Panc1 (cell line): ENCODE measurements around the gene XKR8. TPM values are rescaled to one million over a fixed set of nuclear protein-coding genes. Genes with fewer than 3 reads are reported as not detected.

ENCODE experiments used
- ATAC-seq: fragments of 200-7000 bp; cut with Tn5 transposase; 2 replicates; pipeline ENCODE4 v1.9.1; 2020; ENCODE audit warnings: mild to moderate bottlenecking, moderate library complexity
- BruUV-seq: library from RNA; stranded (reverse); fragments of 400-500 nt; replicated peaks from 2 replicates; lab custom pipeline; 2021; lab: Mats Ljungman, UMichigan
- CTCF ChIA-PET: fragments of 300-600 bp; sonication (Branson Sonifier 250); formaldehyde crosslinking; loops from one replicate; lab custom pipeline; 2022; ENCODE audit warnings: antibody characterized with exemption; lab: Charles Lee
- POLR2A ChIA-PET: fragments of 300-600 bp; sonication (Branson Sonifier 250); formaldehyde crosslinking; loops from one replicate; lab custom pipeline; 2022; ENCODE audit warnings: antibody characterized with exemption; lab: Charles Lee
- DNase-seq: peaks from one replicate; pipeline ENCODE4 v3.0.0-alpha.2; 2010; ENCODE audit warnings: low read depth, low spot score
- H3K27ac ChIP-seq: 2 replicates; pipeline ENCODE4 v1.5.1; 2011; ENCODE audit warnings: mild to moderate bottlenecking, low read length, inconsistent platforms
- H3K27me3 ChIP-seq: fragments of 200-500 bp; sonication (Bioruptor generic); 2 replicates; pipeline ENCODE4 v1.6.0; 2014; ENCODE audit warnings: low read length, inconsistent platforms; ENCODE audit not compliant: control insufficient read depth, insufficient read depth
- H3K36me3 ChIP-seq: fragments of 200-500 bp; sonication (Bioruptor generic); 2 replicates; pipeline ENCODE4 v1.5.1; 2014; ENCODE audit warnings: inconsistent platforms, mild to moderate bottlenecking, low read length, moderate library complexity; ENCODE audit not compliant: control insufficient read depth, insufficient read depth
- H3K4me1 ChIP-seq: 2 replicates; pipeline ENCODE4 v1.5.1; 2011; ENCODE audit warnings: inconsistent platforms, mild to moderate bottlenecking, low read length, moderate library complexity; ENCODE audit not compliant: control insufficient read depth, insufficient read depth
- H3K4me3 ChIP-seq, 2 experiments: 2 replicates each; pipeline ENCODE4 v1.5.1; 2011 to 2012; ENCODE audit warnings: low read depth in 2 of 2, low read length in 2 of 2, mild to moderate bottlenecking in 2 of 2, inconsistent platforms in 1 of 2, moderate library complexity in 1 of 2
- H3K9me3 ChIP-seq: fragments of 200-500 bp; sonication (Bioruptor generic); 2 replicates; pipeline ENCODE4 v1.5.1; 2014; ENCODE audit warnings: low read depth, mild to moderate bottlenecking, inconsistent platforms, low read length, moderate library complexity; ENCODE audit not compliant: control insufficient read depth, insufficient read depth
- CTCF ChIP-seq: fragments of 450-650 bp; IDR thresholded peaks from 2 replicates; pipeline ENCODE4 v1.5.1; 2017; ENCODE audit warnings: mild to moderate bottlenecking
- POLR2AphosphoS5 ChIP-seq: IDR thresholded peaks from 2 replicates; pipeline ENCODE4 v1.6.1; 2012; ENCODE audit warnings: mild to moderate bottlenecking, low read depth, low read length, moderate library complexity
- SIN3A ChIP-seq: IDR thresholded peaks from 2 replicates; pipeline ENCODE4 v1.6.1; 2012; ENCODE audit warnings: low read depth, mild to moderate bottlenecking, low read length, moderate library complexity, borderline replicate concordance; ENCODE audit not compliant: insufficient read depth
- TCF7L2 ChIP-seq: IDR thresholded peaks from 2 replicates; pipeline ENCODE4 v1.6.1; 2011; ENCODE audit warnings: mild to moderate bottlenecking, low read depth, low read length, inconsistent platforms
- in situ Hi-C: cut with HindIII; loops from 2 replicates; pipeline ENCODE4 v1.10.0; 2016; ENCODE audit warnings: low sequenced_read_pairs, low pct_unique_long_range_greater_than_20kb
- intact Hi-C: fragments of 100-400 bp; cut with micrococcal nuclease; formaldehyde crosslinking; loops from one replicate; pipeline ENCODE4 v1.10.0; 2022; ENCODE audit not compliant: unreplicated experiment
- total RNA-seq: library from RNA; stranded (reverse); gene quantifications from one replicate; pipeline ENCODE4 v1.2.1, GENCODE V29; 2021; ENCODE audit not compliant: unreplicated experiment
- TF ChIP-seq, protein P1 (sequence below), 2 experiments: IDR thresholded peaks; 2 replicates each; pipeline ENCODE4 v1.6.1; 2011 to 2012; ENCODE audit warnings: low read depth in 2 of 2, control low read depth in 1 of 2, low read length in 1 of 2, mild to moderate bottlenecking in 1 of 2, moderate library complexity in 1 of 2; ENCODE audit not compliant: insufficient read depth in 1 of 2

The XKR8 gene
- total RNA-seq, 1 experiment from 2014 or later: 10.6 TPM

- H3K4me3 ChIP-seq: no peak overlapping the region
- POLR2A ChIA-PET: no interaction called here
- H3K27me3 ChIP-seq: no peaks in the 10 kb centered on the region
- intact Hi-C loops (no loop called here), in situ Hi-C loops (no loop called here)
- BruUV-seq: no TSS peak
- no peaks in the 10 kb centered on the region for H3K9me3 ChIP-seq
- CTCF ChIA-PET: no interaction called here
- no peak for DNase-seq
- no peak for TF ChIP-seq TCF7L2
- TF ChIP-seq, protein P1, sequence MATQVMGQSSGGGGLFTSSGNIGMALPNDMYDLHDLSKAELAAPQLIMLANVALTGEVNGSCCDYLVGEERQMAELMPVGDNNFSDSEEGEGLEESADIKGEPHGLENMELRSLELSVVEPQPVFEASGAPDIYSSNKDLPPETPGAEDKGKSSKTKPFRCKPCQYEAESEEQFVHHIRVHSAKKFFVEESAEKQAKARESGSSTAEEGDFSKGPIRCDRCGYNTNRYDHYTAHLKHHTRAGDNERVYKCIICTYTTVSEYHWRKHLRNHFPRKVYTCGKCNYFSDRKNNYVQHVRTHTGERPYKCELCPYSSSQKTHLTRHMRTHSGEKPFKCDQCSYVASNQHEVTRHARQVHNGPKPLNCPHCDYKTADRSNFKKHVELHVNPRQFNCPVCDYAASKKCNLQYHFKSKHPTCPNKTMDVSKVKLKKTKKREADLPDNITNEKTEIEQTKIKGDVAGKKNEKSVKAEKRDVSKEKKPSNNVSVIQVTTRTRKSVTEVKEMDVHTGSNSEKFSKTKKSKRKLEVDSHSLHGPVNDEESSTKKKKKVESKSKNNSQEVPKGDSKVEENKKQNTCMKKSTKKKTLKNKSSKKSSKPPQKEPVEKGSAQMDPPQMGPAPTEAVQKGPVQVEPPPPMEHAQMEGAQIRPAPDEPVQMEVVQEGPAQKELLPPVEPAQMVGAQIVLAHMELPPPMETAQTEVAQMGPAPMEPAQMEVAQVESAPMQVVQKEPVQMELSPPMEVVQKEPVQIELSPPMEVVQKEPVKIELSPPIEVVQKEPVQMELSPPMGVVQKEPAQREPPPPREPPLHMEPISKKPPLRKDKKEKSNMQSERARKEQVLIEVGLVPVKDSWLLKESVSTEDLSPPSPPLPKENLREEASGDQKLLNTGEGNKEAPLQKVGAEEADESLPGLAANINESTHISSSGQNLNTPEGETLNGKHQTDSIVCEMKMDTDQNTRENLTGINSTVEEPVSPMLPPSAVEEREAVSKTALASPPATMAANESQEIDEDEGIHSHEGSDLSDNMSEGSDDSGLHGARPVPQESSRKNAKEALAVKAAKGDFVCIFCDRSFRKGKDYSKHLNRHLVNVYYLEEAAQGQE (IDR thresholded peaks at IDR 0.05; ENCODE audit: insufficient read depth in 1 of 2, low read depth in 2 of 2, low read length in 1 of 2): no peak
- TF ChIP-seq CTCF: no peak
- TF ChIP-seq POLR2AphosphoS5: no peak
- TF ChIP-seq SIN3A: no peak
- H3K4me1 ChIP-seq: peaks cover 22% of the 10 kb centered on the region
- no peak for ATAC-seq
- H3K36me3 ChIP-seq: no peaks in the 10 kb centered on the region; the same call in 1 of the 2 replicates
- H3K27ac ChIP-seq: no peak overlapping the region
Measured at GRCh38 chr1:27963393-27963792, 3.6 kb downstream of the XKR8 start.

GRCh38 chr1:27966402-27967105 lies 6.8 kb downstream of the XKR8 start:
- Histone ChIP-seq H3K27ac (no peak overlapping the region), H3K4me3 (no peak overlapping the region), H3K27me3 (no peaks in the 10 kb centered on the region), H3K36me3 (no peaks in the 10 kb centered on the region; the same call in 1 of the 2 replicates), H3K4me1 (peaks cover under 1% of the 10 kb centered on the region; the same call in 1 of the 2 replicates), H3K9me3 (no peaks in the 10 kb centered on the region)
- peak; percentile 52 for ATAC-seq
- ChIA-PET POLR2A (interaction anchor here (0.6 kb wide), 1 partner anchor 63 kb away, joined by 7 read pairs; no protein-coding TSS in a partner anchor), CTCF (no interaction called here)
- BruUV-seq: no TSS peak
- in situ Hi-C loops (no loop called here), intact Hi-C loops (no loop called here)
- no peak for DNase-seq
- TF ChIP-seq TCF7L2: no peak
- TF ChIP-seq SIN3A: no peak
- no peak for TF ChIP-seq CTCF
- no peak for TF ChIP-seq POLR2AphosphoS5
